HG03175 (cell line): Measurements from ENCODE around the gene PTPRK.
A peak's percentile ranks its signal among the peaks of the same experiment; 100 is the strongest.

ENCODE experiments used
- ATAC-seq: cut with Tn5 transposase; IDR thresholded peaks from one replicate; pipeline ENCODE4 v1.9.1; 2021; ENCODE audit warnings: mild to moderate bottlenecking, moderate library complexity; ENCODE audit not compliant: unreplicated experiment

The PTPRK gene

DNA sequence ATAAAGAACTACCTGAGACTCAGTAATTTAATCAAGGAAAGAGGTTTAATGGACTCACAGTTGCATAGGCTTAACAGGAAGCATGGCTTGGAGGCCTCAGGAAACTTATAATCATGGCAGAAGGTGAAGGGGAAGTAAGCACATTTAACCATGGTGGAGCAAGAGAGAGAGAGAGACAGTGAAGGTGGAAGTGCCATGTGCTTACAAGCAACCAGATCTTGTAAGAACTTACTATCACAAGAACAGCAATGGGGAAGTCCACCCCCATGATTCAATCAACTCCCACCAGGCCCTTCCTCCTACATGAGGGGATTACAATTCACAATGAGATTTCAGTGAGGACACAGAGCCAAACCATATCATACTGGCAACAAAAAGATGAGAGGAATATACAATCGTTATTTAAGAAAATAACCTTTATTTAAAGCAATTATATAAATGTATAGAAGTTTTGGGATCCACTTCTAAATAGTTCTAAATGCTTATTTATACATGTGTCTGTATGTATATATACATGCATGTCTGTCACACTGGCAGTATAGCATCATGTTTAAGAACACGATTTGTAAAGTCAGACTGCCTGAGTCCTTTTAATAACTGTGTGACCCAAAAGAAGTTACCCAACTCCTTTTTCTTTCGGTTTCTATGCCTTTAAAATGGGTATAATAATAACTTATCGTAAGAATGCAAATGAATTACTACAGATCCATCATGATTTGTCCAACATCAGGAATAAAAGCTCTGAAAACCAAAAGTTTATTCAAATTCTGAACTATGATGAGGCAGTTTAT is 363.9 kb downstream of the PTPRK start:
- no peak for ATAC-seq

DNA sequence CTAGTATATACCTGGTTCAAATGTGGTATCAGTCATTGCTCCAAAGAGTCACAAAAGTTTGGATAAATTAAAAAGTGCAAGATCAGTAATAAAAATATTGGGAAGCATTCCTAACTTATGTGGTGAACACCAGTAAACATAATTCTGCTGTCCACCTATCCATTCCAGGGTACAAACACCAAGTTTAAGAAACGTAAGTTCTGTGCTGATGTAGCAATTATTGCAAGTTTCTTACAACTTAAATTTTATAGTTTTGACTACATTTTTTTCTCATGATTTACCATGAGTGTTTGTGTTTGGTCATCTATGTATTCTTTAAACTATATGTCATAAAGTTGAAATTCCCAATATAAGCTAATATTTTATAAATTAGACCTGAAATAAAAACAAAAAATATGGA is 364.6 kb downstream of the PTPRK start:
- no peak for ATAC-seq

DNA sequence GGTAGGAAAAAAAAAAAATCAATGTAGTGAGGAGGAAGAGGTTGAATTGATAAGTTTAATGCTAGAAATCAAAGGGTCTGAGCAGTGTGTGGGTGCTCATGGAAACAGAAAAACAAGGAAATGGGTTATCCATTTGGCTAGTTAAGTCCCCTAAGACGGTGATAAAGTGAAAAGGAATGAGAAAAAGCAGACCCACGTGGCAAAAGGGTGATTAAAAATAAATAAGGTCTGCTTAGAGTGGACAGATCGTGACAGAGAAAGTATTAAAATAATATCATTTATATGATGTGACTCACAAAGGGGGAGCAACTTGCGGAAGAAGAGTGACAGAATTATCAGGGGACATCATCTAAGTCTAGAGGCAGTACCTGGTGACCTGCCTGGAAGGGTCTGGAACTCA is 367.8 kb downstream of the PTPRK start:
- ATAC-seq, result no peak

DNA sequence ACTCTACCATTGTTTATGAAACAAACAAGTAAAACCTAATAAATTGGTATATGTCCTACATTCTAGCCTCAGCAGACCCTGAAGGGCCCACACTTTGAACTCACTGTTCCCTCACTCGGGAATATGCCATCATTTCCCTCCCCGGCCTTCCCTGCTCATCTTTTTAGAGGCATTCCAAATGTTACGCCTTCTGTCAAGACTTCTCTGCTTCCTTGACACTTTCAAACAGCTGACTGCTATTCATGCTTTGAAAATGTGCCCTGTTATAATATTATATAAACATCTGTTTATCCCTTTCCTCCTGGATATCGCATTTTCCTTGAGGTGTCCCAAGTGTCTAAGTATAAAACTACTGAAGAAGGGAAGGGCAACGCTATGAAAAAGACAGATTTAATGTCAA is 370.0 kb downstream of the PTPRK start:
- no peak for ATAC-seq

DNA sequence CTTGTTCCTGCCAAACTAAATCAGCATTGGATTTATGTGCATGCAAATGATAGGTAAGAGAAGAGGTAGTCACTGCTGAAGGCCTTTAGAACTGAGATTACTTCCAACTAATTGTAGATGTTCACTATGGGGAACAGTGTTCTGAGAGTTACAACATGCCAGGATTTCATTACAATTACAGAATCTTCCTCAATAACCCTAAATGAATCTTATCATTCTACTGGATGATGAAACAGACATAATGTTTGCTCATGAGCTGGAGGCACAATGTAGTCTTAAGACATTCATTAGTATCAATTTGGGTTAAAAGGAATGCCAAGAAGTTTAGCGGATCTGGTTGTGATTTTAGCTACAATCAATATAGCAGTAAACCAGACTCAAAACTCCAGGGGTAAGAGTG is 370.6 kb downstream of the PTPRK start:
- ATAC-seq, result no peak

DNA sequence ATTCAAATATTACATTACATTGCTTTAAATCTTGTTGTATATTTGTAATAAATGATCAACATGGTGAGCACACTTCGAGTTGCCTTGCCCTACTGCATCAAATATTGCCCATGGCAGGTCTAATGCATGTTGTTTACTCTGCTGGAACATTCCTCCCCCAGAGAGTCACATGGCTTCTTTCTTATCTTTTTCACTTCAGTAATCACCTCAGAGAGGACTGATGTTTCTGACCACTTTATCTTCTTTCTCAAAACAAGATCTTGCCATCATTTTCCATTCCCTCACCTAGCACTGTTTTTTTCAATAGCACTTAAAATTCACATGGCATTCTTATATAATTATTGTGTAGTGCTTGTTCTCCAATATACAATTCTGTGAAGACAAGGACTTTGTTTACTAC is 376.1 kb downstream of the PTPRK start:
- ATAC-seq, result no peak

DNA sequence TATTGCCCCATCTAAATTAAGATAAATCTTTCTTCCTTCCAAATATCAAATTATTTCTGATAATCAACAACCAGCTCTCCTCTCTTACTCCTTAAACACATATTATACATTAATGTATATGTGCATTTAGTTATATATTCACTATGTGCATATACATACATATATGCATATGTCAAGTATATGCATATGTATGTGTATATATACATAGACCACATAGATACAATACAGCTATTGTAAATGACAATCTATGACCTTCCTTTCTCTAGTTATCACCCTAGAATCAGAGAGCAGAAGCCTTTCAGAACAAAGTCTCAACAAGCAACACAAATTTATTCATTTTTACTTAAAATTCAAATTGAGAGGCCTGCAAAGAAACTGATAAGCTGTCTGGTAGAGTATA is 378.5 kb downstream of the PTPRK start:
- no peak for ATAC-seq

DNA sequence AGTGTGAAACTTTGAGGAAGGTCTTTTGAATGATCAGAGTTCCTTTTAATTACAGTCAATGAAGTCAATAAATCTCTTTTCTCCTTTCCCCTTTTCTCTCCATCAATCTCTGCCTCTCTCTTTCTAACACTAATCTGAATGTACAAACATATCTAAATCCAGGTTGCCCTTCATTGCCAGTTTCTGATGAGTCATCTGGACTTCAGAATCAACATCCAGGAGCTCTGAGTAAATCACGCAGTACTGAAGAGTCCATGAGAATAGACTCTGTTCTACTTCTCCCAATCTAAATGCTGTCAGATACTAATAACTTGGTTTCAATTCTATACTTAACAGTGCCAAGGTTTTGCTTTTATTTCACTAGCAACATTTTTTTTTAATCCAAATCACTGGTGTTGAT is 380.9 kb downstream of the PTPRK start:
- no peak for ATAC-seq

DNA sequence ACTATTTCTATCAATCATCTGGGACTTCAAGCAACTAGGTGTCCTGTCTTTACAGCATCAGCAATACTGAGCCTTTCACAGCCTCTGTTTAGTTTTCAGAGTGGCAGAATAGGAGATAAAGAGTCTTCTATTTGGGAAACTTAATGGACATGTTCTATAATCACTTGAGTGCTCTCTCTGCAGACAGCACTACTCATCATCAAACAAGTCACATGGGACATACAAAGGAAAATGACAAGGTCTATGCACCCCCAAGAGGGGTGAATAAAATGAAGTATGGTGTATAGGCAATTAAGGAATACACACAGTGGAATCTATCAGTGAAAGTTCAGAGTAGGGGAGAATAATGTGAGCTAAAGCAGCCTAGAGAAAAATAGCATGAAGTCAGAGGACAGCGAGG is 381.7 kb downstream of the PTPRK start:
- no peak for ATAC-seq

DNA sequence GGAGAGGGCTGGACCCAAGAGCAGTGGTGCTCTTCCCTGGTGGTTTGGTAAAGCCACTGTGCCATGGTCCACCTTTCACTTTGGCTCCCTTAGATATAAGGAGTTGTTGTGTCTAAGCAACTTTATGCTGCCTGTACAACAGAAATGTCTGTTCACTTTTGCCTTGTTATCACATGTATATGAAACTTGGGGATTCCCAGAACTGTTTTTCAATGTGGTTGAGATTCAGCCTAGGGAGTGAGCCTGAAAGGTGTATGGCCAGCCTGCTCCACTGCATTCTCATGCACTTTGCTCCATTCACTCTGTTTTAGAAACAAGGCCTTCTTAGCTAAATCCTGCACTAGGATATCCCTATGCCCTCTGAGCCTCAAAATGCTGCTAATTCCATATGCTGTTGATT is 385.1 kb downstream of the PTPRK start:
- ATAC-seq, result no peak

DNA sequence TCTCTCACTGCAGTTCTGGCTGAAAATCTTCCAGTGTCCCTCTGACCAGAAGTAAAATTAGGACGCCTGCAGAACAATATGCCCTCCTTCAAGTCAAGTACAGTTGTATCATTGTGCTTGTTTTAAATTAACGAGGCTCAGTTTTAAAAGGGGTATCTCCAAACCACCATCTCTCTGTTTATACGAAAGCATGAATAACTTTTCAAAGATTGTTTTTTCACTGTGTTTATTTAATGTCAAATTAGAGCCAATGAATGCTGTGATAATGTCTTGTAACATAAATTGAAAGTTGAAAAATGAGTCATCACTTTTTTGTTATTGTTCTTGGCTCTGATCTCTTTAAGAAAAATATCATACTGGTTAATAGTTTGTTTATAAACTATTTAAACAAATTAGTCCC is 388.8 kb downstream of the PTPRK start:
- ATAC-seq, result no peak

DNA sequence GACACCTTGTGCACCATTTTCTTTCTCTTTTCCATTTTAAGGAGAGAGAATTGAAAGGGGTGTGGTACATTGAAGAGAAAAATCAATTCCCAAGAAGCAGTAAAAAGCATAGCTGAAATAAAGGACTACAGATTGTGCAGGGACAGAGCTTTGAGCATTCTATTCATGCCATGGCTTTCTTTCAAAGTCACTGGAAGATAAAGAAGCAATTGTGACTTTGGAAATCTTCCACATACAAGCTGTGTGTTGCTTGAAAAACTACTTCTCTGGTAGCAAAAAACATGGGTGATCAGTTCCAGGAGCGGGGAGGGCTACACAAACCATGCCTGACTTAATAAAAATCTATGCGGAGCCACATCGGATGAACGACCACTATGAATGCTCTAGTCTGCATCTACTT is 389.4 kb downstream of the PTPRK start:
- ATAC-seq, result no peak

DNA sequence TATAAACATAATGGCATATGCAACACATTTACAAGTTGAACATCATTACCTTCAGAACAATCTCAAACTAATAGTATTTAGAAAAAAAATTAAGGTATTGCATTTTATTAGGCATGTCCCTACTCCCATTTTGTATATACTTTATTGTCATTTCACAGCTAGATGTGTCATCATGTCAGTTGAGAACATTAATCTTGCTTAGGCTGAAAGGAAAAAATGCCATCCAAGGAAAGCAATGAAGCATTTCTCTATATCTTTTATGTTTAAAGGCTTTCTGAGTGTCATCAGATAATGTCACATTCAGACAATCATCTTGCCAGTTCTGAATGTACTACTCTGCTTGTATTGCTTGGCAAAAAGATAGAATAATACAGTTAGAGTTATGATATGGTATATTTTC is 390.7 kb downstream of the PTPRK start:
- ATAC-seq, result no peak

DNA sequence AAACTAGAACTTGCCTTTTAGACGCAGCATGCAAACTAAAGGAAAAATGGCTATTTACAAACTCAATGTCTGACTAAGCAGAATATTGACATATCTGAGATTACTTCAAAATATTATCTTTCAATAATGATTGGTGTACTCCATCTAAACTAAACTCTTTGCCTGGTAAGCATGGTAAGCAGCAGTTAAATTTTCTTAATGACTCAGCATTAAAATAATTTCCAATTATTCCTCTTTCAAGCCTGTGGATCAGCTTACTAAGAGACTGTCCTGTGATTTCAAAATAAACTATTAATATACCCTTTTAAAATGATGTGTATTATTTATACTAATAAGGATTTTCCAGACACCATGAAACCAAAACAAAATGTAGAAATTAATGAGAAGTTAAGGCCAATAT is 392.7 kb downstream of the PTPRK start:
- no peak for ATAC-seq

DNA sequence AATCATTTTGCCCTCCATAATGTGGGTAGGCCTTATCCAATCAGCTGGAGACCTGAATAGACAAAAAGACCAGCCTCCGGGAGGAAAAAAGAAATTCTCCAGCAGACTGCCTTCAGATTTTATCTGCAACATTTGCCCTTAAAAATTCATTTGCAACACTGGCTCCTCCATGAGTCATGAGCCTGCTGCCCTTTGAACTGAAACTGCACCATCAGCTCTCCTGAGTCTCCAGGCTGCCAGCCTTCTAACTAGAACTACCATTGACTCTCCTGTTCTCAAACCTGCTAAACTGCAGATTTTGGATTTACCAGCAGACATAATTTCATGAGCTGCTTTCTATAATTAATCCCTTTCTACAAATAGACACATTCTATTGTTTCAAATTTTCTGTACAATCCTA is 395.7 kb downstream of the PTPRK start:
- ATAC-seq, result no peak

DNA sequence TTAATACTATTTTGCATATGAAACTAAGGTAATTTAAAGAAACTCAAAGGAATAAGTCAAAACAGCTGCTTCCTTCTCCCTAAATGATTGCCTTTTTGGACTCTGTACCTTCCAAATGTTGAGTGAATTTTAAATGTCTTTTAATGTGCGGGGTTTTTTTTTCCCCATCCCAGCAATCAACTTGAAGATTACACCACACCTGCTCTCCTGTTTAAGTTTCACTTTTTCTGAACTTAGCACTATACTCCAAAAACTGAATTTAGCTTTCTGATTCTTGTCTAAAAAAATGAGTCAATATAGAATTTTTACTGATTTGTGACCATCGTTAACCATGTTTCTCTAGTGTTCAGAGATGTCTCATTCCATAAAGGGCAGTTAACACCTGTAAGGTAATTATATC is 398.8 kb downstream of the PTPRK start:
- ATAC-seq, result no peak

DNA sequence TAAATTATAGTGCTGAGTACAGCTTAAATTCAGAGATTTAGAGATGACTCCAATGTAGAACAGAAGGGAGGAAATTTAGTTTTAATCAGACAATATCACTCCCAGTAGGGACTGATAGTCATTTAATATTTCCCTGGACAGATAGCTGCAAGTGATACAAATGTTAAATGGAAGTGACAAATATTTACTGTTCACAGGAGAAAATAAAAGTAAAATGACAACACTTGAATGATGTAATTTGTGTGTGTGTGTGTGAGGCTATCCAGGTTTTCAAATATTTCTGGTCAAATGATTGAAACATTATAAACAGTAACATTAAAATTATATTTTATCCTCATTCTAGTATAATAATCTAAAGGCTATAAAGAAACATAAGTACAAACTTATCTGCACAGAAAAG is 399.2 kb downstream of the PTPRK start:
- ATAC-seq, result no peak

DNA sequence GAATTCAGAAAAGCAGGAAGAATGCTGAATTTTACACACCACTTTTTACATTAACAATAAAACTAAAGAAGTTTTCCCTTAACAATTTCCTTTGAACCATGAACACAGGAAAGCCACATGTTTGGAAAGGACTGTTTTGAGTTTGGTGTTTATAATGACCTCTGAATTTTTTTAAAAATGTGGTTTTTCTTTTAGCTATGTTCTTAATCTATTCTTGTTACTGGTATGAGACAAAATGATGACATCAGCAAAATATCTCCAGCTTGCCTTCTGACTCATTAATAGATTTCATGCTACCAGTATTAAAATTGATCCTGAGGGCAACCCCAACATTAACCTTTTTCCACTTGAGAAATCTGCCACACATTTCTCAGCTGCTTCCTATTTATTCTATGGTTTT is 402.0 kb downstream of the PTPRK start:
- ATAC-seq, result no peak

DNA sequence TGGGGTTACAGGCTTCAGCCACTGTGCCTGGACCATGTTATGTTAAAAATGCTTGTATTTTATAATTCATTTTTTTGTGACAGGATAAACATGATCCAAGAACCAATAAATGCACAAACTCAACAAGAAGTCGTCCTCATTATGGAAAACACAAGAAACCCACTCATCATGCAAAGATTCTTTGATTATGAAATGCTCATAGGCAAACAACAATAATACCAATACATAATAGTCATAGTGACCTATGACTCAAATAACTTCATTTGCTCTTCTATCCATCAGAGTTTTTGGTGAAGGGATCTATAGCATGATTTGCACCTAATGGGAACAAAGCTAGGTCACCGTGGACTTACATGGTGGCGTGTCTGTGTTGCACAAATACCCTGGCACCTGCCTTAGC is 402.5 kb downstream of the PTPRK start:
- ATAC-seq, result no peak

DNA sequence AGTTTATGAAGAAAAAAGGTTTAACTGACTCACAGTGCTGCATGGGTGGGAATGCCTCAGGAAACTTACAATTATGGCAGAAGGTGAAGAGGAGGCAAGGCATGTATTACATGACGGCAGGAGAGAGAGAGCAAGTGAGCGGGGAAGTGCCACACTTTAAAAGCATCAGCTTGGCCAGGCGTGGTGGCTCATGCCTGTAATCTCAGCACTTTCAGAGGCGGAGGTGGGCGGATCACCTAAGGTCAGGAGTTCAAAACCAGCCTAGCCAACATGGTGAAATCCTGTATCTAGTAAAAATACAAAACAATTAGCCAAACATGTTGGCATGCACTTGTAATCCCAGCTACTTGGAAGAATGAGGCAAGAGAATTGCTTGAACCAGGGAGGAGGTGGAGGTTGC is 406.2 kb downstream of the PTPRK start:
- ATAC-seq, result no peak

DNA sequence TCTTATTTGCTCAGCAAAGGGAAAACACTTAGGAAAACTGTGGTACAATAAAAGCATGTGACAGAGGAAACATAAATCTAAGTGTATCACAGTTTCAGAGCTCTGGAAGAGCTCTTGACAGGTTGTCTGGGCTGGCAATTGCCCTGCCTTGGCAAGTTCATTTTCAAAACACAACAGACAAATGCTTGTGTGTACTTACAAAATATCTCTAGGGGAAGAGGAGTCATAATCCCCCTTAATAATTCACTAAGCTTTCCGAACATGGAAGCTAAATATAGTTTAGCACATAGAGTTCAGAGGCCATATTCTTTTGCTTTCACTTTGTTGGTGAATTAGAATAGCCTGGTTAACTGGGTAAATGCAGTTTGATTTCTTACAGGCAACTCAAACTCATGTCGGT is 407.9 kb downstream of the PTPRK start:
- ATAC-seq, result peak; percentile 80

DNA sequence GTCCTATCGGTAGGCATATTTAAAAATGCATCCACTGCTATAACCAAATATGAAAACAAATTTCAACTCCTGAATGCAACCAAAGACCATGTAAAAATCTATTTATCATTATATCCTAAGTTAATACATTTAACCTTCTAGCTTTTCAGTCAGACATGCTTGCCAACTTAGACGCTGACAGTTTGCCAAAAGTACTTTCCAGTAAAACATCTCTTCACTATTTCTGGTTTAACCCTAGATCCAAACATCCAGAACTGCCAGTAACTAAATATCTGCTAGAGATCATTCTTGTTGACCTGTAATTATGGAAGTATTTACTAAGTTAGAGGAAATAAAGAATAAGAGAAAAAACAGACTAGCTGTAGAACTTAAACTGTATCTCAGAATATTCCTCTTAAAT is 409.3 kb downstream of the PTPRK start:
- no peak for ATAC-seq

DNA sequence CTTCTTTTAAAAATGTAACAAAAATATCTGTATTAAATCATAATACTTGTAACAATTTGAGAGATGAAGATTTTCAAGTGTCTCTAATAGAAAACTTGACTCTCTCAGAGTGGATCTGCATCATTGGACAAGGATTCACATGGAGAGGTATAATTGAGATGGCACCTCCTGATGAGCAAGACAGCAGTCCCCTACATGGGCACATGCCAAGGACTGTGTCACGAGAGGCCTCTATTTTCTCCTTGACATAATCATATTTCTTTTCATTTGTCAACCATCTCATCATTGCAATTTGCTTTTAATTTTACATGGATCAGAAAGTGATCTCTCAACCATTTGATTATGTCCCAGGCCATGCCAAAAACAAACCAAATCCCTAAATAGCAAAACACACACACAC is 412.7 kb downstream of the PTPRK start:
- ATAC-seq, result no peak
